H1 (cell line): ENCODE data around the gene TRIM44.

Experiments
- CBX8 ChIP-seq: fragments of 300-800, 300-1000 bp; sonication (generic); IDR thresholded peaks from 2 replicates; pipeline ENCODE4 v1.7.1; 2016; ENCODE audit warnings: low read depth, low read length, borderline replicate concordance
- CTCF ChIP-seq, 3 experiments: IDR thresholded peaks; 1 replicate in 2 of 3; 2 replicates in 1 of 3; pipeline versions ENCODE4 v1.5.1 to v1.6.1; 2011; ENCODE audit warnings: low read length in 3 of 3, mild to moderate bottlenecking in 3 of 3, inconsistent platforms in 2 of 3, low read depth in 1 of 3, moderate library complexity in 1 of 3; ENCODE audit not compliant: insufficient read depth in 1 of 3; ENCODE audit errors: control extremely low read depth in 1 of 3
- E2F6 ChIP-seq: IDR thresholded peaks from 2 replicates; pipeline ENCODE4 v1.6.1; 2012; ENCODE audit warnings: inconsistent platforms
- POLR2A ChIP-seq, 2 experiments: IDR thresholded peaks; 1 replicate in 1 of 2; 2 replicates in 1 of 2; pipeline ENCODE4 v1.6.1; 2011; ENCODE audit warnings: low read depth in 2 of 2, low read length in 2 of 2, mild to moderate bottlenecking in 2 of 2; ENCODE audit errors: control extremely low read depth in 1 of 2
- ZNF274 ChIP-seq: IDR thresholded peaks from 2 replicates; pipeline ENCODE4 v1.7.0; 2012; ENCODE audit warnings: low read length, borderline replicate concordance; ENCODE audit errors: extremely low read depth

- TF ChIP-seq E2F6 (peak; percentile 95), CTCF (IDR thresholded peaks at IDR 0.05; ENCODE audit: control extremely low read depth in 1 of 3, insufficient read depth in 1 of 3, low read depth in 1 of 3, low read length in 3 of 3) (peak in 1 of 3 experiments; percentile 12; a peak in 1 of 4 replicates), CBX8 (no peak), ZNF274 (no peak), POLR2A (IDR thresholded peaks at IDR 0.05; ENCODE audit: control extremely low read depth in 1 of 2, low read depth in 2 of 2, low read length in 2 of 2) (no peak; a peak in 2 of 3 replicates)
Measured at GRCh38 chr11:35619116-35619854, 43.3 kb upstream of the TRIM44 start.
